ENCODE measurements around the gene CRYBG3. TPM values are rescaled to one million over a fixed set of nuclear protein-coding genes. Genes with fewer than 3 reads are reported as not detected.

CRYBG3 gene
- total RNA-seq, 1 donor from 2014 or later: 5.9 TPM

DNA sequence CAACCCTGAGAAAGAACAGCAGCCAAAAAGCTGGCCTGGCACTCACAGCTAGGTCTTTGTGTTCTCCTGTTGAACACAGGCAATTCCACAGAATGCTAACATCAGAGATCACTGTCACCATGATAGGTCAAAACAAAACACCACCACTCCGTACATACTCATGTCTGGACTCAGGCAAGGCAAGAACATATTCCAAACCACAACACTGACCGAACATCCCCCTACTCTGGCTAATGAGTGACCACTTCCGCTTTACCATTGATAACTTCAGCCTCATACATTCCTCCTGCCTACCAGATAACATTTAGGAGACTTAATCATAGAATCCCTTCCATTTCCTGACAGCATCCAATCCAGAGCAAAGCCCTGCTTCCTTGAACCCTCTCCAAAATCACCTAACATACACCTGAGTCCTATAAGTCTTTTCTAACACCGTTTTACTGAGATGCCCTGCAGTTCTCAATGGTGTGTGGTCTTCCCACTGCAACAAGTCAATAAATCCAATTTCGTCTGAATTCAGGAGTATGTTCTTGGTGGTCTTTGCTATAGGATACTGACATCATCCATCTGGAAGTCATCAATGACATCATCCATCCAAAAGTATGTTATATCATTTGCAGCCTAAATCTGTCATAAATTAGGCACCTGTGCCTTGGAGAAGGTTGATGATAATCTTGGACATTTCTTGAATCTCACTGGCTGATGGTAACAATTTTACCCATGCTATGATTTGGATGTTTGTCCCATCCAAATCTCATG lies 126.7 kb downstream of the CRYBG3 start:
- DNase-seq: no peak

DNA sequence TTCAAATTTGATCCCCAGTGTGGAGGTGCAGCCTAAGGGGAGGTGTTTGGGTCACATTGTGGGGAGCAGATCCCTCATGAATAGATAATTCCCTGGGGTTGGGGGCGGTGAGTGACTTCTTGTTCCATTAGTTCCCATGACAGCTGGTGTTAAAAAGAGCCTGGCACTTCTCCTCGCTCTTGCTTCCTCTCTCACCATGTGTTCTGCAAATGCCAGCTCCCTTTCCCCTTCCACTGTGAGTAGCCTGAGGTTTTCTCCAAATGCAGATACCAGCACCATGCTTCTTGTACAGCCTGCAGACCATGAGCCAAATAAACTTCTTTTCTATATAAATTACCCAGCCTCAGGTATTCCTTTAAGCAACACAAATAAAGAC lies 127.3 kb downstream of the CRYBG3 start:
- DNase-seq: no peak

DNA sequence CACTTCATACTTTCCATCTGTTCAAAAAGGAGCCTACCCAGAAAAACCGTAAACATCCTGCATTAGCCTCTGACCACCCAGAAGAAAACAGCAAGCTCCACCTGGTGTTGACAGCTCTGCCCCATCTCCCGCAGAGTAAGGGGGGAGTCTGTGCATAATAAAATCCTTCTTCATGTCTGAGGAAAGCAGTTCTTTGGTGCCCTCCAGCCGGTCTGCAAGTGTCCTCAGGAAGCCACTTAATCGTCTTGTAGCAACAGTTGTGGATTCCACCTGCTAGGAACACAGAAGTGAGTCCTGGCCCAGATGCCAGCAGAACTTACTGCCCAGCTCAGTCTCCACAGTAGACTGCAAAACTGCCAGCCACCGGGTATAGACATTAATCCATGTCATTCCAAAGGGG lies 127.9 kb downstream of the CRYBG3 start:
- no peak for DNase-seq

DNA sequence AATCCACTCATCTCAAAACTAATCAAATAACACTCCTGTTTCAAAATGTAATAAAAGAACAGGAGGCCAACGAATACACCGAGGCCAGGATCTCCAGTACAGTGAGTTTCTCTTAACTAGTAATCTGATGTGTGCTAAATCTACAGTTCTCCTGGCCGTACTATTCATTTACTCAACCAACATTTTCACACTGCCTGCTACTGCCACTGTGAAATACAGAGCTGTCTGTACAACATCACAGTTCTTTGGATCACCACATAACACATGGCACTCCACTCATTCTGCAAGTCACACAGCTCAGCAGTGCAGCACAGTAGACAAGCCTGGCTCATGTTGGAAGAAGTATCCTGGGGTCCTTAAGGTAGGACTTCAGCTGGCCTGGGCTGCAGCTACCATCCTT lies 128.5 kb downstream of the CRYBG3 start:
- no peak for DNase-seq

DNA sequence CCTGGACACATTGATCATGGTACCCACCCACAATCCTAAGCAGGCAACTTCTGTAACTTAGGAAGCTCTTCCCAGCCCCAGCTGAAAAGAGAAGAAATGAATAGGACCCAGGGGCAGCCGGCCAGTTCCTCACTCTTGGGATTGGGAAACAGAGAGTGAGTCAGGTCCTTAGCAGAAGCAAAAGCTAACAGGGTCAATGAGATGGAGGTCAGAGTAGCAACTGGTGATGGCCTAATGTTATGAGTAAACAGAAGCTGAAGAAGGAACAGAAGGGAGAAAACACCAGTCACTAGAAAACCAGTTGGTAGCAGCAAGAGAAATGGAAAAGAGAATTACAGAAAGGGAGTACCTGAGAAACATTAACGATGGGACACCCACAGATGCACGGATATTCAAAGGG lies 130.5 kb downstream of the CRYBG3 start:
- DNase-seq: no peak

DNA sequence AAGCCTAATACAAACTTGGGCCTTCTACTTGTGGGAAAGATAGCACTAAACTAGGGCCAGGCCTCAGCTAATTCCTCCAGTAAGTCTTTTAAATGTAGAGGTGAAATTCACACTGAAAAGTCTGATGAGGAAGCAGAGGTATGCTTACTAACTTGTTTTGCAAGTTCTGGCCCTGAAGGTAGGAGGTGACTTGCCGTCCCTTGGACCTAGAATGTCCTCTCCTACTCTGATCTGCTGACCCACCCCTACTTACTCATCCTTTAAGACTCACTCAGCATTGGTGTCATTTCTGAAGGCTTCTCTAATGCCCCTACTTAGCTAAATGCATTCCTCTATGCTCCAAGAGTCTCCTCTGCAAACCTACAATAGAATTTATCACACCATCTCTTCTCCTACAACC lies 131.1 kb downstream of the CRYBG3 start:
- DNase-seq: no peak

DNA sequence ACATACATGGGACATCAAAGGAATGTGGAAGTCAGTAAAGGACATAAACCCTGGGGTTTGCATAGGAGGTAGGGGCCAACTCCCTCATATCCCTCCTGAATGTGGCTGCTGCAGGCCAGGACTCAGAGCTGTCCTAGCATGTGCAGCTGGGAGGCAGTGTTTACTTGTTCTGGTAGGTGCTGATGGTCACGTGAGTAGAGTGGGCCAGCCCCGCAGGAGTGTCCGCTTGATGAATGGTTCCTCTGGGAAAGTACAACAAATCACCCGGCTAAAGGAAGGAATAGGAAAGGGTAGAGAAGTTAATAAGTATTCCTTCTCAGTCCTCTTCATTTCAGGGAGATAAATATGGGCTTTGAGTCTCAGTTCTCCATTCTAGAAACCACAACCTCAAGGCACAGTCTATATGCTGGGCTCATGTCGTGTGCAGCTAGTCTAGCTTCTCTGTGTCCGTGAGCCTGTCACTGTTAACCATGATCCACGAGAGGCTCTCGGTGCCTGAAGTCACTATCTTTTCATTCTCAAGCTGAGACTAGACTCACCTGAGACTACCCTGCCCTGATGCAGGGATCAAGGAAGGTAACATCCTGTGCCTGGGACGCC lies 132.5 kb downstream of the CRYBG3 start:
- no peak for DNase-seq

DNA sequence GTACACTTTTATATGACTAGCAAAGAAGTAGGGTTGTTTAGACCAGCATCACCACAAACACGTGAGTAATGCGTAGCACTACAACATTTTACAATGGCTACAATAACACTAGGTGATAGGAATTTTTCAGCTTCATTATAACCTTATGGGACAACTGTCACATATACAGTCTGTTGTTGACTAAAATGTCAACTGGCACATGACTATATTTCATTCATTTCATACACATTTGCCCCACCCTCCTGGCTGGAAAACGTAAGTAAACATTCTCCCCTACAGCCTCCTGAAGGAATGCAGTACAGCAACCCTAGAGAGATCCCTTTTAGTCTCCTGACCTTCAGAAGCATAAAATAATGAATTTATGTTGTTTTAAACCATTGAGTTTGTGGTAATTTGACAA lies 134.2 kb downstream of the CRYBG3 start:
- DNase-seq: no peak

DNA sequence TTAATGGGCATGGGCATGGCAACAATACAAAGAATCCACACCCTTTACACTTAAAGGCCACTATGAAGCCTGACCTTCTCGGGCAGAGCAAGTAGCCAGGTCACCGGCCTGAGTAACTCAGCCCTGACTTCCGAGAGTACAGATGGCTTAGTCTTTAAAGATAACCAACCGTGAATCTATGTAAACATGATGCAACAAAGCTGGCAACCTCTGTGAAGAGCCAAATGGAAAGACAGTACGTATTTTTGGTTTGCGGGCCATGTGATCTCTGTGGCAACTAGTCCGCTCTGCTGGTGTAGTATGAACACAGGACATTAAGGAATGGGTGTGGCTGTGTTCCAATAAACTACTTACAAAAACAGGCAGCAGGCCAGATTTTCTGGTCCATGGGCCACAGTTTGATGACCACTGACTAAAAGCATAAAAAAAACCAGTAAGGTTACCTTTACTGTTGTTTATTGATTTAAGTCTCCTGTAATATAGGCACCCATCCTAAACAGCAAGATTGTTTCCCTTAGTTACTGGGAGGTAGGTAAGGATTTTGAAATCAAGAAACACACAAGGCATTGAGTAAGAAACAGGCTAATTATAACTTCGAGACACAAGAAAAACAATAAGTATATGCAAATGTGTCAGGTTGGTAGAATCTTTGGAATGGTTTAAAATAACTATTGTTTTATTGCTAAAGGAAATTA lies 136.0 kb downstream of the CRYBG3 start:
- no peak for DNase-seq

DNA sequence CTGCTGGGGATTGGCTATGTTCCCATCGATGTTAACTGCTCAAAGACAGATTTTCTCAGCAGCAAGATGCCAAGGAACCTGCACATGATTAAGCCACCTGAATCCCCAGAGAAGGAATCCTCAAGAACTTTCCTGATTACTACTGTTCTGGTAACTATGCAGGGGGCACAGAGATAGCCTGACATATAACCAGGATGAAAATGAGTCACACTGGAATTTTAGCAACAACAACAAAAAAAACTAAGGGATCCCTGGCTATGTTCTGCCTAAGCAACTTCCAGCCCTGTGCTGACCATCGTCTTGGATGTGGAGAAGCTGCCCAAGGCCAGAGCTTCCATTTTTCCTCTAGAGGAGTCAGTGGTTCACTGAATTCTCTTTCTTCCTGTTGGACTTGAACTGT lies 136.6 kb downstream of the CRYBG3 start:
- DNase-seq: no peak

DNA sequence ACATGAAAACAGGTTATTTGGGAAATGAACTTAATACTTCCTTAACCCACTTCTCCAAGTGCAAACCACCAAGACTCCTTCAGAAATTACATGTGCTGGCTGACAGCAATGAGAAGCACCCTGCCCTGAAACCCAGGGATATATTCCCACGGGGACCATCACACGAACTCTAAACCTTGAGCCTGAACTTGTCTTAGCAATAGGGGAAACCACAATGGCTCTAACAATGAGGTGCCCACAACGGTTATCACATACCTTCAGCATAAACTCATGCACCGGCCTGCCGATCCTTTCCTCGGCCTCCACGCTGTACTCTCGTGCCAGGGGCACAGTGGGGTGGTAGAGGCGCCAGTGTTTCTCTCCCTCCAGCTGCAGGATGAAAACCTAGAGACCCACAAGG lies 137.0 kb downstream of the CRYBG3 start:
- DNase-seq: no peak

DNA sequence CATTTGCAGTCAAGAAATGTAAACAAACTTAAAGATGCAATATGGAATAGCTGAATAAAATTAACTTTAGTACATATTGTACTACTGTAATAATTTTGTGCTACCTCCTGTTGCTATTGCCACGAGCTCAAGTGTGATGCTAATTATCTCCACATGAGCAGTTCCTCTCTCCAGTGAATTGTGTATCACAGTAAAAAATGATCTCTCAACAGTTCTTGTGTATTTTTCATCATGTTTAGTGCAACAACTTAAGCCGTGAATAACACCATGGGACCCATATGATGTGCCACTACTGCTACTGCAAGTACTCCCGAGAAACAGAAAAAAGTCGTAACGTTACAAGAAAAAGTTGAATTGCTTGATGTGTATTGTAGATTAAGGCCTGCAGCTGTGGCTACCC lies 138.1 kb downstream of the CRYBG3 start:
- DNase-seq: no peak

DNA sequence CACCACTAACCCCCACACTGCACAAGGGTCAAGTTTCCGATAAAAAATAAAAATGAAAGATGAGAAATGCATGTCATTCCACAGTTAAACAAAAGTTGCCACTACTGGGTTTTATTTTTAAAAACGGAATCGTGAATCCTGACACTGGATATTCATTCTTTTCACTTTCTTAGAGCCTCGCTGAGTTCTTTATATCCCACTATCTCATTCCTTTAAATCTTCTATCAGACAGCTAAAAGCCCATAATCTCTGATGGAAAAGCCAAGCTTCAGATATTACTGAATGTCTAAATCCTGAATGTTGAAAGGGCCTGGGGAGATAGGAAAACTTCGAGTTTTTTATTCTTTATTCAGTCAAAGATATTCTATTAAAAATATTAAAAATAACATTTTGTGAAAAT lies 138.7 kb downstream of the CRYBG3 start:
- DNase-seq: no peak

DNA sequence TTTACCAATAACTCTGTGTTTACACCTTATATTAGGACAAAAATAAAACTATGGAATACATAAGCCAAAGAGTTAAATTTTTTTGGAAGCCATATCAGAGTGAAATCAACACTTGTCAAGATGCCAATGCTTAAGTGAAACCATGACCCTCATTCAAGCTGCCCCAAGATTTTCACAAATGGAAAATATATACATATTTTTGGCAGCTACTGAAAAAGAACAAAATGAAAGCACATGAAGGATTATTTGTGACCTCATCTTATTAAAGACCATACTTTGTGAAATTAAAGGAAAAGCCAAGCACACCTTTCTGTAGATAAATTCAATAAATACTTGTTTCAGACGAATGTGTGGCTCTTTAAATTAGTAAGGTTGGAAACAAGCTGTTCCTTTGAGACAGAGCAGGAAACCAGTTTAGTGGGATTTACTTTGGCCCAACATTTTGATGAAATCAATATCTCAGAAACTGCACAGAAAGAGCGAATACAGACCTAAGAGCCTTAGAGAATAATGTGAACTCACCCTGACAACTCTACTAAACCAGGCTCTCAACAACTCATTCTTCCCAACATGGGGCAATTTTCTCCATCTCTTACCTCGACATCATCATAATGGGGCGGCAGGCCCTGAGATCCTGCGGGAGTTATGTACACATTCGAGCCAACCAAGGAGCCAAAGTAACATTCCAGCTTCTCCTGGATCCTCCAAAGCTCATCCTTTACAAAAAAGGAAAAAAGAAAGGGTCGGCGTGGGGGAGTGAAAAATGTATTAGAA lies 139.4 kb downstream of the CRYBG3 start:
- no peak for DNase-seq

DNA sequence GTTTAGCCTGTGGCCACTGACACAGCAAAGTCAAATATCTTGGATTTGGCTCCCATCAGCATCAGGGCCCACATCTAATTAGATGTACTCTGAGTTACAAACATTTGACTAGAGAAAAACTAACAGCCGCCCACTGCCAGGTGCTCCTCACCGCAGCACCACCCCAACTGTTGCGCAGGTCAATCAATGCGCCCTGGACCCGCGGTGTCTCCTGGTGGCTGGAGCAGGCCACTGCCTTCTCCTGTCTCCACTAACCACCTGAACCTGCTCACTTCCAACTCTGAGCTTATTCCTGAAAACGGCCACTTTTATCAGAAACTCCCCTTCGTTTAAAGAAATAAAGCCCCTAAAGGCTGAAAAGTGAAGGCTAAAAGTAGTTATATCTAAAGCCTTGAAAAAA lies 146.2 kb downstream of the CRYBG3 start:
- DNase-seq: no peak

DNA sequence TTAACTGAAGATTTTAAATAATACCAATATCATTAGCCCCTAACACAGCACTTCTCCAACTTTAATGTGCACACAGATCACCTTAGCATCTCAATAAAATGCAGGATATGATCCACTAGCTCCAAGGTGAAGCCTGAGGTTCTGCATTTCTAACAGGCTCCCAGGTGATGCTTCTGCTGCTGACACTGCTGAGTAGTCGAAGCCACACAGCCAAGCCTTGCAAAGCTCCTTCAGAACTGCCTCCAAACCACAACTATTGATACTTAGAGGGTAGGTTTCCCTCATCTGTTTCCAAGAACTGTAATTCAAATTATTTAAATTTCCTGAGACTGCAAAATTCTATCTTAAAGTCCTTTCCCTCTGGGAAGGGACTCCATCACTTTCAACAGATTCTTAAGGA lies 146.6 kb downstream of the CRYBG3 start:
- no peak for DNase-seq

DNA sequence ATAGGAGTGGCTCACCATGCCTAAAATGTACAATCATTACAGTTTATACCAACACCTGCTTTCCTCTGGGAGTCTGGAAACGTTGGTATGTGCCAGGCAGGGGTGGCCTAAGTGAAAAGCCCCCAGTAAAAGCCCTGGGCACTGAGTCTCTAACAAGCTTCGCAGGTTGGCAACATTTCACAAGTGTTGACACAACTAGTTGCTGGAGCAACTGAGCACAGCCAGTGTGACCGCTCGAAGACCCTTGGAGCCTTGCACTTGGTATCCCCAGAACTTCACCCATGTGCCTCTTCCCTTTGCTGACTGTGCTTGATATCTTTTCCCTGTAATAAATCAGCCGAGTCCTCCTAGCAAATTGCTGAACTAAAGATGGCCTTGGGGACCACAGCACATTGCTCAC lies 147.7 kb downstream of the CRYBG3 start:
- DNase-seq: no peak

DNA sequence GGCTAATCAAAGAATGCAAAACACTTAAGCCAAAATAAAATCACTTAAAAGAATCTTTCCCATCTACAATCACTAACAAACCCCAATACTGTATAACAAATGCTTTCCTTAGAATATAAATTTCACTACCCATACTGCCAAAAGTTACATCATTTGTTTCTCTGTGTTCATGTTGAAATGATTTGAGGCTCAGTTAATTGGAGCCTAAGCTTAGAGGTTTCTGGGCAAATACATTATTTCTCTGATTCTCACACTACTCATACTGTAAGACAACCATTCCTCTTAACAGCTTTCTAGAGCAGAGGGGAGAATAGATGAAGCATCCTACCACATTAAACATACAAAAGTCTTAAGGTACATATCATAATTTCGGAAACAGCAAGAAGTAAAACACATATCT lies 148.3 kb downstream of the CRYBG3 start:
- no peak for DNase-seq

DNA sequence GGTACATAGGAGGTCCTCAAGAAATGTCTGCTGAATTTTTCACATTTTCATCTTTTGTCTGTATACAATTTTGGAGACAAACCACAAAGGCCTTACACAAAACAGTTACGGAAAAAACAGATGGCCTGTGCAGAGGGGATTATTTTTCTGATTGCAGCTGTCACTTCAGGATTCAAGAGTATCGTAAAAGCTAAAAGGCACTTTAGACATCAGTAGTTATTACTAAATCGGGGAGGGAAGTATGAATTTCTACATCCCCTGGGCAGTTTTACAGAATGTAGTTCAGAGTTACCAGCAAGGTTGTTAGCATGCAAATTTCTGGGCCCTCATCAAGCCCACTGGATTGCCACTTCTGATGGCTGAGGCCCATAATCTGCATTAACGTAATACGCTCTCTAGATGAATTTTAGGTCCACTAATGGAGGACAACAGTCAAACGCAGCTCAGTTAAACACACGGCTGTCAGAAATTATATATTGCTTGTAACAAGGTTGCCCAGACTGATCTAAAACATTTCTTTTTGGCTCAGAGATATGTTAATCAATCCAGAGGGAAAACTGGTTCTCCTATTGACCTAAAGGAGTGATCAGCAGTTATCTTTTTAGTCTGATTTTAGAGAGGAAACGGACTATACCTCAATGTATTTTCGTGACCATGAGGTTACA lies 149.3 kb downstream of the CRYBG3 start:
- no peak for DNase-seq

DNA sequence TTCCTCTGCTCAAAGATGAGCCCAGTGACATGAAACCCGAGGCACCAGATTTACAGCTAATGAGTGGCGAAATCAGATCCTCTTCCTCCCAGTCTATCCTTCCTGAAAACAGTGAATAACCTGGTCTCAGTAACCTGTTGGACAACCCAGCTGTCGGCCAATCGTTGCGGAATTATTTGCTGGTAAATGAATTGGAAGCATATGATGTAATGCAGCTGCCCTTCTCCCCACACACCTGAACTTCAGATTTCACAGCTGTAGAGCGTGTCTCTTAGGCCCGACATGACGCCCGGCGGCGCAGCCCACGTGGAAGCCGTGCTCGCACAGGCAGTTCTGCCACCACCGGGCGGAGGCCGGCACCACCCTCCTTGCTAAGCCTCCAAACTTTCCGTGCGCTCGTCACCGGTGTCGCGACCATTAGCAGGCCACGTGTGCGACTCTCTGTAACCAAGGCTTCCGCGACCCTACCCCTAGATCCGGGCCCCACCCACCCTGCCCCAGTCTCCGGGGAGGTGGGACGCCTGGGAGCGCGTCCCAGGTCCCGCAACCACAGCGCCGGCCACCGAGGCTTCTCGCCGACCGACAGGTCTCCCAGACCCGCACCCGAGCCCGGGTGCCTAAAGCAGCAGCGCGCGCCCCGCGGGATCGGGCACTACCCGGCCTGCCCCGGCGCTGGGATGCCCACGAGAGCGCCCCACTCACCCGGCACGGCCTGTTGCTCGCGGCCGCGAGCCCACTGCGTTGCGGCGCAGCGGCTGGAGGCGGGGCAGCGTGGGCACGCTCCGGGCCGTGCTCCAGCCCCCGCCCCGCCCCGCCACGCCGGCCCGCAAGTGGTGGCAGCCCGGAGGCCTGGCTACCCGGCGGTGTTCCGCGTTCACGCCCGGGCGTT lies 150.1 kb downstream of the CRYBG3 start, which contains the start of gene RIOX2:
RIOX2 (minus strand) TSS at position 753 of the 889 bp plus-strand sequence. CDS start 4,838 bp downstream, outside the sequence.
- DNase-seq: peak; percentile 56

DNA sequence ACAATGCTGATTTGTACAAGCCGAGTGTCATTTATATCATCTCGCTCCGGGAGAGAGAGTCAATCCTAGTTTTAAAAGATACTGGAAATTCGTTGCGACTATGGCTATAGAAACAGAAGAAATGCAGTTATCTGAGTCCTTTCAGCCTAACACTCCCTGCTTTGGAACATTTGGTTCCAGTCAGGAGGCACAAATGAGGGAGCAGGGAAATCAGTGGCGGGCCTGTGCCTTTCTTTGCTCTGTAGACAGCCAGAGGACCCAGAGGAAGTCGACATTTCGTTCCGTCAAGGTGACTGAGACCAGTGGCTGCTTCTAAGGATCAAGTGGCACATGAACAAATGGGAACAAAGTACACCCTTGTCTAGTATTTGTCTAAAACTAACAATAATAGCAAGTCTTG lies 151.2 kb downstream of the CRYBG3 start:
- DNase-seq: no peak

Data from occipital lobe (tissue), 2 donors.